Endothelial cell (in vitro differentiated cells): Measurements from ENCODE around the gene CDK5. TPM values are rescaled to one million over a fixed set of nuclear protein-coding genes. Genes with fewer than 3 reads are reported as not detected.
A peak's percentile ranks its signal among the peaks of the same experiment; 100 is the strongest.

Experiments
- DNase-seq: peaks from one replicate; pipeline ENCODE4 v3.0.0; 2021; ENCODE audit warnings: low spot score
- H3K27ac Mint-ChIP-seq: one replicate; pipeline ENCODE4 v1.8.0; 2021; ENCODE audit warnings: mixed read lengths, inconsistent platforms; ENCODE audit not compliant: unreplicated experiment
- H3K27me3 Mint-ChIP-seq: one replicate; pipeline ENCODE4 v1.8.0; 2021; ENCODE audit warnings: mild to moderate bottlenecking, moderate library complexity, mixed read lengths, inconsistent platforms; ENCODE audit not compliant: unreplicated experiment
- H3K36me3 Mint-ChIP-seq: one replicate; pipeline ENCODE4 v1.8.0; 2021; ENCODE audit warnings: mild to moderate bottlenecking, low read depth, mixed read lengths, inconsistent platforms; ENCODE audit not compliant: unreplicated experiment
- H3K4me1 Mint-ChIP-seq: one replicate; pipeline ENCODE4 v1.8.0; 2021; ENCODE audit warnings: mild to moderate bottlenecking, mixed read lengths, inconsistent platforms; ENCODE audit not compliant: unreplicated experiment
- H3K4me3 Mint-ChIP-seq: one replicate; pipeline ENCODE4 v1.8.0; 2021; ENCODE audit warnings: mild to moderate bottlenecking, mixed read lengths, inconsistent platforms; ENCODE audit not compliant: unreplicated experiment
- H3K9me3 Mint-ChIP-seq: one replicate; pipeline ENCODE4 v1.8.0; 2021; ENCODE audit warnings: mixed read lengths, inconsistent platforms; ENCODE audit not compliant: unreplicated experiment
- total RNA-seq: library from RNA; stranded (reverse); fragmentation: NEBNext Ultra II Directional; extraction: Animal tissue kit (Norgen Biotek cat#: 25700); gene quantifications from one replicate; pipeline ENCODE4 v1.2.1, GENCODE V29; 2021; ENCODE audit not compliant: unreplicated experiment
- TF ChIP-seq, protein P1 (sequence below): fragments of 200-600 bp; sonication (generic); IDR thresholded peaks from one replicate; pipeline ENCODE4 v1.5.0; 2021; ENCODE audit warnings: antibody characterized with exemption; ENCODE audit not compliant: unreplicated experiment

Gene CDK5
- total RNA-seq, 1 donor from 2014 or later: 26.7 TPM

DNA sequence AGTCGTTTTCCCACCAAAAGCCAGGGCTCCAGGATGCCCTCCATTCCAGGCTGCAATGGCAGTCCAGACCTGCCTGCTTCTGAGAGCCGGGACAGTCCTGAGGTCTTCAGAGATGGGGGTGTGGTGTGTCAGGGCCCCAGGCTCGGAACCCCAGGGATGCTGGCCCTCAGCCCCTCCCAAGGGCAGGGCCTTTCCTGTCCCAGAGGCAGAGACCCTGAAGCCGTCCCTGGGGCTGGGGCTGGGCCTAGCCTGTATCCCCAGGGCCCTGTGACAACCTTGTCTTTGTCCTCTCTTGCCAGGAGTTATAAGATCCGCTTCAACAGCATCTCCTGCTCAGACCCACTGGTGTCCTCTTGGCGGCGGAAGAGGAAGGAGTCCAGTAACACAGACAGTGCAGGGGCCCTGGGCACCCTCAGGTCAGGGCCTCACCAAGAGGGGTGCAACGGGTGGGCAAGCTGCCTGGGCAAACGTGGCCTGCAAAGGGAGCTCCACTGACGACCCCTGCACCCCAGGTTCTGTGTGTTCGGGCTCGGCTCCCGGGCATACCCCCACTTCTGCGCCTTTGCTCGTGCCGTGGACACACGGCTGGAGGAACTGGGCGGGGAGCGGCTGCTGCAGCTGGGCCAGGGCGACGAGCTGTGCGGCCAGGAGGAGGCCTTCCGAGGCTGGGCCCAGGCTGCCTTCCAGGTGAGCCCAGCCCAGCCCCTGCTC is 51.0 kb downstream of the CDK5 start:
- no peak for DNase-seq
- Mint-ChIP-seq H3K27me3 (peaks cover 15% of the 10 kb centered on the region), H3K4me3 (no peak overlapping the region), H3K36me3 (peaks cover 47% of the 10 kb centered on the region), H3K27ac (no peak overlapping the region), H3K9me3 (peaks cover 6% of the 10 kb centered on the region), H3K4me1 (peaks cover 33% of the 10 kb centered on the region)
- TF ChIP-seq, protein P1, sequence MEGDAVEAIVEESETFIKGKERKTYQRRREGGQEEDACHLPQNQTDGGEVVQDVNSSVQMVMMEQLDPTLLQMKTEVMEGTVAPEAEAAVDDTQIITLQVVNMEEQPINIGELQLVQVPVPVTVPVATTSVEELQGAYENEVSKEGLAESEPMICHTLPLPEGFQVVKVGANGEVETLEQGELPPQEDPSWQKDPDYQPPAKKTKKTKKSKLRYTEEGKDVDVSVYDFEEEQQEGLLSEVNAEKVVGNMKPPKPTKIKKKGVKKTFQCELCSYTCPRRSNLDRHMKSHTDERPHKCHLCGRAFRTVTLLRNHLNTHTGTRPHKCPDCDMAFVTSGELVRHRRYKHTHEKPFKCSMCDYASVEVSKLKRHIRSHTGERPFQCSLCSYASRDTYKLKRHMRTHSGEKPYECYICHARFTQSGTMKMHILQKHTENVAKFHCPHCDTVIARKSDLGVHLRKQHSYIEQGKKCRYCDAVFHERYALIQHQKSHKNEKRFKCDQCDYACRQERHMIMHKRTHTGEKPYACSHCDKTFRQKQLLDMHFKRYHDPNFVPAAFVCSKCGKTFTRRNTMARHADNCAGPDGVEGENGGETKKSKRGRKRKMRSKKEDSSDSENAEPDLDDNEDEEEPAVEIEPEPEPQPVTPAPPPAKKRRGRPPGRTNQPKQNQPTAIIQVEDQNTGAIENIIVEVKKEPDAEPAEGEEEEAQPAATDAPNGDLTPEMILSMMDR: no peak

DNA sequence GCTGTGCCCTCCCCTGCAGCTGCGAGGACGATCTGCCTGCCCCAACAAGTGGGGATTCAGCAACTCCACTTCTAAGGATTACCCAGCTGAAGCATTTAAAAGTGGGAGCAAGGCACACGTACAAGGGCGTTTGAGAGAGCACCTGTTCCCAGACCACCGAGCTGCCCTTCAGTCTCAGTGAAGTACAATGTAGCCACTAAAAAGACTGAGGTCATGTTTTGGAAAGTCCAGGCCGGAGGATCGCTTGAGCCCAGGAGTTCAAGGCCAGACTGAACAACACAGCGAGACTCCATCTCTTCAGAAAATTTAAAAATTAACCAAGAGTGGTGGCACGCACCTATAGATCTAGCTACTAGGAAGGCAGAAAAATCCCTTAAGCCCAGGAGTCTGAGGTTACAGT is 52.1 kb downstream of the CDK5 start:
- peak overlapping the region; percentile 42 for H3K4me3 Mint-ChIP-seq
- no peak for DNase-seq
- H3K27me3 Mint-ChIP-seq: peaks cover 16% of the 10 kb centered on the region
- peaks cover 6% of the 10 kb centered on the region for H3K9me3 Mint-ChIP-seq
- no peak overlapping the region for H3K27ac Mint-ChIP-seq
- peaks cover 48% of the 10 kb centered on the region for H3K36me3 Mint-ChIP-seq
- H3K4me1 Mint-ChIP-seq: peaks cover 25% of the 10 kb centered on the region
- TF ChIP-seq, protein P1: no peak

Other genes starting within 250 kb of the CDK5 start
- 0.41 TPM for gene AOC1, start 205.4 kb downstream of the CDK5 start, total RNA-seq
- gene KCNH2, start 79.6 kb downstream of the CDK5 start, total RNA-seq: 3.4 TPM
- gene NOS3, start 66.9 kb downstream of the CDK5 start, total RNA-seq: 102 TPM
- 0.85 TPM for gene ATG9B, start 33.4 kb downstream of the CDK5 start, total RNA-seq
- 17.4 TPM for gene ABCB8, start 29.4 kb downstream of the CDK5 start, total RNA-seq
- 3.4 TPM for gene ASIC3, start 9.4 kb downstream of the CDK5 start, total RNA-seq
- gene SLC4A2, start 1.7 kb upstream of the CDK5 start, total RNA-seq: 115 TPM
- gene FASTK, start 22.9 kb upstream of the CDK5 start, total RNA-seq: 68.0 TPM
- gene TMUB1, start 25.6 kb upstream of the CDK5 start, total RNA-seq: 40.8 TPM
- 206 TPM for gene AGAP3, start 28.6 kb upstream of the CDK5 start, total RNA-seq
- gene GBX1, start 109.8 kb upstream of the CDK5 start, total RNA-seq: 13.8 TPM
- not detected for gene ASB10, start 129.4 kb upstream of the CDK5 start, total RNA-seq
- not detected for gene H2BK1, start 152.6 kb upstream of the CDK5 start, total RNA-seq
- gene ABCF2, start 169.3 kb upstream of the CDK5 start, total RNA-seq: 39.6 TPM
- gene CHPF2, start 174.6 kb upstream of the CDK5 start, total RNA-seq: 55.4 TPM
- 5.4 TPM for gene SMARCD3, start 190.8 kb upstream of the CDK5 start, total RNA-seq